HepG2 (cell line): ENCODE measurements around the gene EPN3. TPM values are rescaled to one million over a fixed set of nuclear protein-coding genes. Genes with fewer than 3 reads are reported as not detected.

ENCODE experiments used
- ATAC-seq: fragments of 200-7000 bp; cut with Tn5 transposase; 3 replicates; pipeline ENCODE4 v1.9.1; 2020; ENCODE audit warnings: mild to moderate bottlenecking, moderate library complexity
- BruUV-seq: library from RNA; stranded (reverse); fragments of 400-500 nt; replicated peaks from 2 replicates; lab custom pipeline; 2021; lab: Mats Ljungman, UMichigan
- CTCF ChIA-PET: fragments of 300-600 bp; formaldehyde crosslinking; extraction: SDS; loops from one replicate; lab custom pipeline; 2021; ENCODE audit warnings: low total read pairs, inconsistent platforms, low intra/inter-chr PET ratio; lab: Yijun Ruan, JAX
- POLR2A ChIA-PET: fragments of 350-600 bp; sonication (Branson Sonifier 250); formaldehyde crosslinking; loops from one replicate; lab custom pipeline; 2020; ENCODE audit warnings: antibody characterized with exemption, inconsistent platforms; lab: Yijun Ruan, JAX
- DNase-seq: peaks from one replicate; pipeline ENCODE4 v3.0.0-alpha.2; 2015; ENCODE audit warnings: low spot score
- FAIRE-seq: peaks from 3 replicates; lab custom pipeline; 2011; peaks lifted over from hg19 to GRCh38; lab: Jason Lieb, UNC
- H2AFZ ChIP-seq: one replicate; pipeline ENCODE4 v1.6.1; 2011; ENCODE audit warnings: low read length, inconsistent platforms
- H3K27ac ChIP-seq: fragments of 300-600 bp; 3 replicates; pipeline ENCODE4 v1.8.0; 2011; ENCODE audit warnings: mixed run types, mild to moderate bottlenecking, mixed read lengths, low read length, inconsistent platforms; ENCODE audit not compliant: insufficient read depth; ENCODE audit errors: extremely low read length
- H3K27me3 ChIP-seq, 2 experiments: fragments of 200-600 bp in 1 of 2; 2 replicates in 1 of 2; 3 replicates in 1 of 2; pipeline versions ENCODE4 v1.6.0 to v1.8.0; 2011; ENCODE audit warnings: low read length in 2 of 2, mild to moderate bottlenecking in 2 of 2, moderate library complexity in 2 of 2, inconsistent platforms in 1 of 2; ENCODE audit not compliant: insufficient read depth in 2 of 2, control insufficient read depth in 1 of 2
- H3K36me3 ChIP-seq, 2 experiments: fragments of 200-600 bp in 1 of 2; replicated peaks in 1 of 2; 2 replicates in 1 of 2; 3 replicates in 1 of 2; pipeline versions ENCODE4 v1.5.1 to v1.8.0; 2011; ENCODE audit warnings: low read length in 2 of 2, inconsistent platforms in 1 of 2; ENCODE audit not compliant: insufficient read depth in 2 of 2, control insufficient read depth in 1 of 2
- H3K4me1 ChIP-seq: 2 replicates; pipeline ENCODE4 v1.5.1; 2012; ENCODE audit warnings: low read length, inconsistent platforms; ENCODE audit not compliant: insufficient read depth
- H3K4me2 ChIP-seq: 2 replicates; pipeline ENCODE4 v1.6.0; 2011; ENCODE audit warnings: low read depth, low read length, inconsistent platforms
- H3K4me3 ChIP-seq, 3 experiments: fragments of 200-600 bp in 1 of 3; sonication (generic), shearing (Covaris generic) in 1 of 3; replicated peaks in 1 of 3; 2 replicates each; pipeline ENCODE4 v1.5.1; 2011 to 2016; ENCODE audit warnings: low read length in 3 of 3, inconsistent platforms in 2 of 3, low read depth in 2 of 3, mild to moderate bottlenecking in 2 of 3, control low read depth in 1 of 3, mixed read lengths in 1 of 3; ENCODE audit not compliant: insufficient read depth in 1 of 3
- H3K79me2 ChIP-seq: one replicate; pipeline ENCODE4 v1.6.1; 2011; ENCODE audit warnings: low read length, inconsistent platforms; ENCODE audit not compliant: insufficient read depth
- H3K9ac ChIP-seq: 2 replicates; pipeline ENCODE4 v1.6.0; 2011; ENCODE audit warnings: mild to moderate bottlenecking, low read depth, low read length, inconsistent platforms; ENCODE audit not compliant: insufficient read depth
- H3K9me3 ChIP-seq: 2 replicates; pipeline ENCODE4 v1.5.1; 2012; ENCODE audit warnings: mild to moderate bottlenecking, low read length
- H4K20me1 ChIP-seq: 2 replicates; pipeline ENCODE4 v1.6.0; 2011; ENCODE audit warnings: inconsistent platforms, mild to moderate bottlenecking, low read length, moderate library complexity; ENCODE audit not compliant: insufficient read depth
- E2F5 ChIP-seq: sonication (generic); formaldehyde crosslinking; conservative IDR thresholded peaks from 2 replicates; pipeline ENCODE4 v1.4.0; 2020; ENCODE audit warnings: missing genetic modification reagents
- HMGA1 ChIP-seq: sonication (generic); formaldehyde crosslinking; conservative IDR thresholded peaks from 2 replicates; pipeline ENCODE4 v1.4.0; 2020; ENCODE audit warnings: missing genetic modification reagents
- MAFF ChIP-seq: IDR thresholded peaks from 2 replicates; pipeline ENCODE4 v1.6.1; 2011; ENCODE audit warnings: low read depth, low read length, improper control_type of control experiment
- MAFK ChIP-seq, 2 experiments: IDR thresholded peaks in 1 of 2; conservative IDR thresholded peaks in 1 of 2; 2 replicates each; pipeline ENCODE4 v1.6.1; 2011; ENCODE audit warnings: improper control_type of control experiment in 2 of 2, low read length in 2 of 2
- NFIC ChIP-seq: IDR thresholded peaks from 2 replicates; pipeline ENCODE4 v1.6.1; 2012; ENCODE audit warnings: mild to moderate bottlenecking, low read length, inconsistent platforms
- REST ChIP-seq, 2 experiments: IDR thresholded peaks; 2 replicates each; pipeline ENCODE4 v1.6.1; 2011 to 2012; ENCODE audit warnings: low read length in 2 of 2, borderline replicate concordance in 1 of 2, low read depth in 1 of 2, mild to moderate bottlenecking in 1 of 2, moderate library complexity in 1 of 2
- RFXANK ChIP-seq: IDR thresholded peaks from 2 replicates; pipeline ENCODE4 v1.6.1; 2016
- SIX1 ChIP-seq: sonication (generic); formaldehyde crosslinking; IDR thresholded peaks from 2 replicates; pipeline ENCODE4 v1.4.0; 2020; ENCODE audit warnings: missing genetic modification reagents, borderline replicate concordance
- SNAI1 ChIP-seq: sonication (generic); formaldehyde crosslinking; IDR thresholded peaks from 2 replicates; pipeline ENCODE4 v1.5.0; 2020; ENCODE audit warnings: mild to moderate bottlenecking, missing genetic modification reagents, borderline replicate concordance
- SNAPC5 ChIP-seq: sonication (generic); formaldehyde crosslinking; IDR thresholded peaks from 2 replicates; pipeline ENCODE4 v1.8.1; 2023; ENCODE audit warnings: mild to moderate bottlenecking, missing genetic modification reagents, borderline replicate concordance
- ZNF564 ChIP-seq: sonication (generic); formaldehyde crosslinking; IDR thresholded peaks from 2 replicates; pipeline ENCODE4 v1.8.1; 2023; ENCODE audit warnings: mild to moderate bottlenecking, missing genetic modification reagents
- ZNF616 ChIP-seq: sonication (generic); formaldehyde crosslinking; IDR thresholded peaks from 2 replicates; pipeline ENCODE4 v1.5.0; 2020; ENCODE audit warnings: low read depth, mild to moderate bottlenecking, missing genetic modification reagents
- ZNF780A ChIP-seq: sonication (generic); formaldehyde crosslinking; IDR thresholded peaks from 2 replicates; pipeline ENCODE4 v1.8.0; 2022; ENCODE audit warnings: mild to moderate bottlenecking, missing genetic modification reagents, moderate library complexity
- WGBS: methylation state at CpG from one replicate; pipeline ENCODE4 v1.1.6; 2017; ENCODE audit warnings: low lambda C conversion rate; 5-methylcytosine and 5-hydroxymethylcytosine counted together
- in situ Hi-C: cut with HindIII; loops from 2 replicates; pipeline ENCODE4 v1.10.0; 2017; ENCODE audit warnings: low pct_unique_long_range_greater_than_20kb; ENCODE audit not compliant: extremely low pct_ligation_motif_present
- intact Hi-C: fragments of 100-400 bp; cut with micrococcal nuclease; formaldehyde crosslinking; loops from one replicate; pipeline ENCODE4 v1.10.0; 2022; ENCODE audit not compliant: unreplicated experiment
- polyA plus RNA-seq, 8 experiments: library from polyadenylated mRNA; depleted of rRNA in 3 of 8; stranded (reverse) in 7 of 8; unstranded in 1 of 8; fragments of >200 nt; fragmentation: Illumina TruSeq in 4 of 8; extraction: Trizol in 4 of 8; gene quantifications; 2 replicates each; pipeline versions ENCODE4 v1.2.1 to v1.2.3, GENCODE V29; 2011 to 2016; ENCODE audit warnings: low read depth in 4 of 8, missing spikeins in 1 of 8, mixed read lengths in 1 of 8; ENCODE audit not compliant: insufficient read depth in 1 of 8
- total RNA-seq, 5 experiments: library from RNA; depleted of rRNA; stranded (reverse); fragments of >200 nt; fragmentation: Illumina TruSeq; extraction: Trizol; gene quantifications; 2 replicates each; pipeline ENCODE4 v1.2.3, GENCODE V29; 2016; ENCODE audit warnings: low read depth in 1 of 5

Gene EPN3
- total and polyA plus RNA-seq, 2 of the 13 experiments (the other 11 are each of a cell fraction or from before 2014, with no cell fraction given): 0.11 to 0.95 TPM

- no peak overlapping the region for H3K4me2 ChIP-seq
- H3K4me1 ChIP-seq: peaks cover 15% of the 10 kb centered on the region
- no peak overlapping the region for H3K27ac ChIP-seq
- intact Hi-C loops (no loop called here), in situ Hi-C loops (no loop called here)
- H3K36me3 ChIP-seq: no peaks in the 10 kb centered on the region
- no peak for ATAC-seq
- POLR2A ChIA-PET: no interaction called here
- no TSS peak for BruUV-seq
- H3K9me3 ChIP-seq: no peaks in the 10 kb centered on the region
- CTCF ChIA-PET: no interaction called here
- FAIRE-seq: no peak
- H3K4me3 ChIP-seq: no peak overlapping the region
- no peaks in the 10 kb centered on the region for H3K79me2 ChIP-seq
- WGBS: 17% methylated on average over 6 of the region's 6 CpGs
- no peak overlapping the region for H3K9ac ChIP-seq
- no peak for DNase-seq
- H4K20me1 ChIP-seq: no peaks in the 10 kb centered on the region
- no peak for TF ChIP-seq E2F5 (CRISPR knock-in tag)
- peak in 1 of 2 experiments; percentile 10; a peak in 1 of 4 replicates for TF ChIP-seq MAFK (conservative IDR thresholded peaks at IDR 0.05 in 1 of 2, IDR thresholded peaks at IDR 0.05 in 1 of 2; ENCODE audit: low read length in 2 of 2)
- TF ChIP-seq MAFF: 0 out of 2 replicates have a peak, but pooled peaks have one; percentile 22
- TF ChIP-seq SNAI1 (CRISPR knock-in tag): no peak
- TF ChIP-seq ZNF616 (CRISPR knock-in tag): no peak
- no peak for TF ChIP-seq RFXANK
- TF ChIP-seq HMGA1 (CRISPR knock-in tag): no peak
- H2AFZ ChIP-seq: no peak overlapping the region
- H3K27me3 ChIP-seq: peaks cover 35 to 96% of the 10 kb centered on the region in 2 experiments
Measured at GRCh38 chr17:50584749-50585148, 52.2 kb downstream of the EPN3 start.

GRCh38 chr17:50585346-50585745 is 52.8 kb downstream of the EPN3 start:
- Histone ChIP-seq H4K20me1 (no peaks in the 10 kb centered on the region), H3K4me2 (no peak overlapping the region), H3K9ac (no peak overlapping the region), H3K4me3 (no peak overlapping the region), H3K9me3 (no peaks in the 10 kb centered on the region), H2AFZ (no peak overlapping the region), H3K79me2 (no peaks in the 10 kb centered on the region), H3K4me1 (peaks cover 17% of the 10 kb centered on the region), H3K36me3 (no peaks in the 10 kb centered on the region), H3K27me3 (peaks cover 35 to 96% of the 10 kb centered on the region in 2 experiments), H3K27ac (no peak overlapping the region)
- no peak for ATAC-seq
- ChIA-PET CTCF (no interaction called here), POLR2A (no interaction called here)
- no TSS peak for BruUV-seq
- 6% methylated on average over 4 of the region's 4 CpGs for WGBS
- intact Hi-C loops (no loop called here), in situ Hi-C loops (no loop called here)
- no peak for DNase-seq
- no peak for FAIRE-seq
- TF ChIP-seq ZNF780A (CRISPR knock-in tag) (no peak), NFIC (no peak), REST (IDR thresholded peaks at IDR 0.05; ENCODE audit: borderline replicate concordance in 1 of 2, low read depth in 1 of 2, low read length in 2 of 2) (no peak), SIX1 (CRISPR knock-in tag) (no peak), ZNF616 (CRISPR knock-in tag) (no peak), SNAPC5 (CRISPR knock-in tag) (no peak), ZNF564 (CRISPR knock-in tag) (no peak)
